KBM-7 (cell line): ENCODE data around the gene SPG7.
"Not testable (repeated sequence)": the region's sequence is repeated elsewhere in the genome, so short reads cannot be mapped to it uniquely, and the experiment has no call there.

Experiments
- DNase-seq: peaks from one replicate; pipeline ENCODE4 v3.0.0-alpha.2; 2015
- in situ Hi-C: fragments of 300-500 bp; cut with MboI; formaldehyde crosslinking; loops from 2 replicates; pipeline ENCODE4 v1.14.3; 2020; ENCODE audit warnings: low sequenced_read_pairs, low pct_unique_long_range_greater_than_20kb, mixed read lengths

SPG7 gene

DNA sequence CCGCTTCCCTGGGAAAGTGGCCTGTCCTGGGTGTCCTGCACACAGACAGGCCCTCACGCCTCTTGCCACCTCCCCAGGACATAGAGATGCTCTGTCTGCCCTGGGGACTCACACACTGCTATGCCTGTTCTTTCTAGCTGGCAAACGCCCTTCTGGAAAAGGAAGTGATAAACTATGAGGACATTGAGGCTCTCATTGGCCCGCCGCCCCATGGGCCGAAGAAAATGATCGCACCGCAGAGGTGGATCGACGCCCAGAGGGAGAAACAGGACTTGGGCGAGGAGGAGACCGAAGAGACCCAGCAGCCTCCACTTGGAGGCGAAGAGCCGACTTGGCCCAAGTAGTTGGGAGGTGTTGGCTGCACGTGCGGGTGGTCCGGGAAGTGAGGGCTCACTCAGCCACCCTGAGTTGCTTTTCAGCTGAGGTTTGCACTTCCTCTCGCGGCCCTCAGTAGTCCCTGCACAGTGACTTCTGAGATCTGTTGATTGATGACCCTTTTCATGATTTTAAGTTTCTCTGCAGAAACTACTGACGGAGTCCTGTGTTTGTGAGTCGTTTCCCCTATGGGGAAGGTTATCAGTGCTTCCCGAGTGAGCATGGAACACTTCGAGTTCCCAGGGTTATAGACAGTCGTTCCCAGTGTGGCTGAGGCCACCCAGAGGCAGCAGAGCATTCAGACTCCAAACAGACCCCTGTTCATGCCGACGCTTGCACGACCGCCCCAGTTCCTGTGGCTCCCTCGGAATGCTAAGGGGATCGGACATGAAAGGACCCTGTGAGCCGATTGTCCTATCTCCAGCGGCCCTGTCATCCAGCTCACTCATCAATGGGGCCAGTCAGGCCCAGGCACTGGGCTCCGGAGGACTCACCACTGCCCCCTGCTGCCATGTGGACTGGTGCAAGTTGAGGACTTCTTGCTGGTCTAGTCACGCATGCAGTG, 48.8 kb downstream of the SPG7 start:
- in situ Hi-C loops, result no loop called here
- peak; percentile 85 for DNase-seq

- in situ Hi-C loops, result no loop called here
- no peak for DNase-seq
Measured at GRCh38 chr16:89557690-89558490, 49.7 kb downstream of the SPG7 start.

- in situ Hi-C loops, result no loop called here
- peak; percentile 95 for DNase-seq
Measured at GRCh38 chr16:89560378-89561141, 52.4 kb downstream of the SPG7 start, which contains the start of gene RPL13. Gene RPL13 (plus strand): TSS chr16:89560682. CDS start chr16:89560960, 278 bp downstream.

DNA sequence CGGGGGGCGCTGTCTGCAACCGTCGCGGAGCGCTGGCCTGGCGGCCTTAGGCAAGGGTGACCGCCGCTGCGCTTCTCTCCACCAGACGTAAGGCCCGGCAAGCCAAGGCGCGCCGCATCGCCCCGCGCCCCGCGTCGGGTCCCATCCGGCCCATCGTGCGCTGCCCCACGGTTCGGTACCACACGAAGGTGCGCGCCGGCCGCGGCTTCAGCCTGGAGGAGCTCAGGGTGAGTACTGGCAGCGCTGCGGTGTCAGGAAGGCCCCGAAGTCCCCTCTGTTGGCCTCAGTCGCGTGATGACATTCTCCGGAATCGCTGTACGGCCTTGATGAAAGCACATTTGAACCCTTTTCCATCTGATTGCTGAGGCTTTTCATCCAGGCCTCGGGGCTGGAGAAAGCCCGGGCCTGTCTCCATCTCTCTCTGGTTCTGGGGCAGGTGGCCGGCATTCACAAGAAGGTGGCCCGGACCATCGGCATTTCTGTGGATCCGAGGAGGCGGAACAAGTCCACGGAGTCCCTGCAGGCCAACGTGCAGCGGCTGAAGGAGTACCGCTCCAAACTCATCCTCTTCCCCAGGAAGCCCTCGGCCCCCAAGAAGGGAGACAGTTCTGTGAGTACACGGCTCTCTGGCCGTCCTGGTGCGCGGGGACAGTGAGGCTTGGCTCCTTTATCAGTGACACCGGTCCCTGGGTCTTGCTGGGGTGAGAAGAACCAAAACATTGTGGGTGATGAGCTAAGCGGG, 53.1 kb downstream of the SPG7 start:
- peak; percentile 14 for DNase-seq
- in situ Hi-C loops, result no loop called here

DNA sequence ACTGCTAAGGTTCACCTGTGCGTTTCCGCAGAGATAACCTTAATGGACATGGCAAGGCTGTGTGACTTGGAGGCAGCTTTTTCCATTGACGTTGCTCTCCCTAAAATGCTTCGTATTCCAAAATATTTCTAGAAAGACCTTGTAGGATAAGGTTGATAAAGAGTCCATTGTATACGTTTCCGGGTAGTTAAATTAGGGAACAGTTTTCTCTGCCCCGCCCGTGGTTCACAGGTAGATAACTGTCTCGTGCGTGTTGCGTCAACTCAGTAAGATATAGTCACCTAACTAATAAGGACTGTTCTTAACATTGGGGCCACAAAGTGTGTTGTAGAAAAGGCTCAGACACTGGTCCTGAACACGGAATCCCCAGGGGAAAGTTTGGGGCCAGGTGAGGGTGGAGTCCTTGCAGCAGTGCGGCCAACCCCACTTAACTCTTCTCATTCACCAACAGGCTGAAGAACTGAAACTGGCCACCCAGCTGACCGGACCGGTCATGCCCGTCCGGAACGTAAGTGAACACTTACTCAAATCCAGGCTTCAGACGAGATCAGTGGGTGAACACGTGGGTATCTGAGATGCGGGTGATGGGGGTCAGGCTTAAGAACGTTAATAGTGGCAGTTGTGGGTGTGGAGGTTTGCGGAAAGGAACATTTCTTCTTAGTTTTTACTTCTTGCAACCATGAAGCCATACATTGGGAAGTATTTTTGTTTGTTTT, 53.8 kb downstream of the SPG7 start:
- in situ Hi-C loops, result no loop called here
- peak; percentile 14 for DNase-seq

DNA sequence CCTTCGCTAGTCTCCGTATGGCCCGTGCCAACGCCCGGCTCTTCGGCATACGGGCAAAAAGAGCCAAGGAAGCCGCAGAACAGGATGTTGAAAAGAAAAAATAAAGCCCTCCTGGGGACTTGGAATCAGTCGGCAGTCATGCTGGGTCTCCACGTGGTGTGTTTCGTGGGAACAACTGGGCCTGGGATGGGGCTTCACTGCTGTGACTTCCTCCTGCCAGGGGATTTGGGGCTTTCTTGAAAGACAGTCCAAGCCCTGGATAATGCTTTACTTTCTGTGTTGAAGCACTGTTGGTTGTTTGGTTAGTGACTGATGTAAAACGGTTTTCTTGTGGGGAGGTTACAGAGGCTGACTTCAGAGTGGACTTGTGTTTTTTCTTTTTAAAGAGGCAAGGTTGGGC, 54.7 kb downstream of the SPG7 start:
- peak; percentile 18 for DNase-seq
- in situ Hi-C loops, result no loop called here

- DNase-seq, result no peak
- in situ Hi-C loops, result no loop called here
Measured at GRCh38 chr16:89563639-89564392, 55.6 kb downstream of the SPG7 start.

DNA sequence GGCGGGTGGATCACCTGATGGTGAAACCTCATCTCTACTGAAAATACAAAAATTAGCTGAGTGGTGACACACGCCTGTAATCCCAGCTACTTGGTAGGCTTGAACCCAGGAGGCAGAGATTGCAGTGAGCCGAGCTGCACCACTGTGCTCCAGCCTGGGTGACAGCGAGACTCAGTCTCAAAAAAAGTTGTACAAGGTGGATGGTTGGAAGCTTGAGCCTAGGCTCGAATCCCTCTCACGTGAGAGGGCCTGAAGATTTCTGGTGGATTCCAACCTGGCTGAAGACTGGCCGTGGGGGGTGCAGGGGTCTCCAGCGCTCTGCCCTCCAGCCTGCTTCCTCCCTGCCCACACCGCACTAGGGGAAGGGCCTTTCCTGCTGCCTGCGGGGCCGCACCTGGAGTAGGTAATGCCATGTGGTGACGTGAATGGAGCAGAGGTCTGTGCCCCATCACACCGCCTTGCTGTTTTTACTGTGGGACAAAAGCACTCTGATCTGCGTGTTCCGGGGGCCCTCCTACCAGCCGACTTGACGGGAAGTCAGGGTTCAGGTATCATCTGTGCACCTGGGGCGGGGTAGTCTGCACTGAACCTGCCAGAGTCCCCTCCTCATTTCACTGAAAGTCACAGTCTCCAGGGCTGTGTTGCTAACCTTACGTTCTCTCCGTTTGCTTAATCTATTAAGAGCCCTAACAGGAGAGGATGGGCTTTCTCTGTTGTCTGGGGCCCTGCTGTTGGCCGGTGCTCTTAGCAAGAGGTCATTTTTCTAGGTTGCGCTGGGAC, 56.5 kb downstream of the SPG7 start:
- DNase-seq, result peak; percentile 47
- in situ Hi-C loops, result no loop called here

DNA sequence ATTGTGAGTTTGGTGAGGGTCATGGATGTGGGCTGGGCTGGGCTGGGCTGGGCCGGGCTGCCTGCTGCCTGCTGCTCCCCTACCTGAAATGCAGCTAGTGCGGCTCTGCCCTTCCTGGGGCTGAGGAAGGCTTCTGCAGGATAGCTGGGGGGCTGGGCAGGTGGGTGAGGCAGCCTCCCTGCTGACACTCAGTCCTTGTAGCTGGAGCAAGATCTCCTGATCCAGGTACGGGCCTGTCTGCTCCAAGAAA, 57.0 kb downstream of the SPG7 start:
- no peak for DNase-seq
- in situ Hi-C loops, result no loop called here

GRCh38 chr16:89565506-89566372, 57.5 kb downstream of the SPG7 start:
- peak; percentile 89 for DNase-seq
- in situ Hi-C loops, result no loop called here

DNA sequence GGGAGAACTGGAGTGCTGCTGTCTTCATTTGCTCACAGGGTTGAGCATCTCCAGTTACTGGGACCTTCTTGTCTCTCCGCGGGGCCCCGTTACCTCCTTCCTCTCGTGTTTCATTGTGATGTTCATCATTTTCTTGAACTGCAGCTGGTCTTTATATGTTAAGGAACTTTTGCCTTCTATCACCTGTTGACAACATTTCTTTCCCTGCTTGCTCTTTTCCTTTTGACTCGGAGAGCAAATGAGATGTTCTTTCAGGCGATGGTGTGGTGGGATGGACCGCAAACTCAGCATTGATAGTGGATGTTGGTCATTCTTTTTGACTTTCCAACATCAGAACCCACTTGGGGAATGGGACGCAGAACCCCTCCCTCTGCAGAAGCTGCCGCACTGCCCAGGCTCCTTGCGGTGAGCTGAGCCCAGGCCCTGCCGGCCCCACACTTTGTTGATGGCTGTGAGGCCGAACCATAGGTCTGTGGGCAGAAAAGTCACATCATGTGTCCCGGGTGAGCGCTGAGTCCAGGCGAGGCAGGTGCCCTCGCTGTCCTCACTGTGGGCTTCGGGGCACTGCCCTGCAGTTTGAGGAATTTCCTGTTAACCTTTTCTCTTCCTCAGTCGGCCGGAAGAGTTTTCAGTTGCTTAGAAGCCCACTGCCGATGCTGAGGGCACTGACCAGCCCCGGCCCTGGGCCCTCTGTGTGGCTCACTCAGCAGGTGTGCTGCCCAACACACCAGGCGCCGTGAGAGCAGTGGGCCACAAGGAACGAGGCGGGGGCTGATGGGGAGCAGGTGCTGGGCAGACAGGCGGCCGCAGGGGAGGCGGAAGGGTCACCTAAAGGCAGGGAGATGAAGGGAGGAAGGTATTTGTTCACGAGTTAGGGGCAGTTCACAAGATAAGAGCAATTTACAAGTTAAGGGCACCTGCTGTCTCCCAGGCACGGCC, 59.7 kb downstream of the SPG7 start:
- in situ Hi-C loops, result no loop called here
- DNase-seq, result no peak

DNA sequence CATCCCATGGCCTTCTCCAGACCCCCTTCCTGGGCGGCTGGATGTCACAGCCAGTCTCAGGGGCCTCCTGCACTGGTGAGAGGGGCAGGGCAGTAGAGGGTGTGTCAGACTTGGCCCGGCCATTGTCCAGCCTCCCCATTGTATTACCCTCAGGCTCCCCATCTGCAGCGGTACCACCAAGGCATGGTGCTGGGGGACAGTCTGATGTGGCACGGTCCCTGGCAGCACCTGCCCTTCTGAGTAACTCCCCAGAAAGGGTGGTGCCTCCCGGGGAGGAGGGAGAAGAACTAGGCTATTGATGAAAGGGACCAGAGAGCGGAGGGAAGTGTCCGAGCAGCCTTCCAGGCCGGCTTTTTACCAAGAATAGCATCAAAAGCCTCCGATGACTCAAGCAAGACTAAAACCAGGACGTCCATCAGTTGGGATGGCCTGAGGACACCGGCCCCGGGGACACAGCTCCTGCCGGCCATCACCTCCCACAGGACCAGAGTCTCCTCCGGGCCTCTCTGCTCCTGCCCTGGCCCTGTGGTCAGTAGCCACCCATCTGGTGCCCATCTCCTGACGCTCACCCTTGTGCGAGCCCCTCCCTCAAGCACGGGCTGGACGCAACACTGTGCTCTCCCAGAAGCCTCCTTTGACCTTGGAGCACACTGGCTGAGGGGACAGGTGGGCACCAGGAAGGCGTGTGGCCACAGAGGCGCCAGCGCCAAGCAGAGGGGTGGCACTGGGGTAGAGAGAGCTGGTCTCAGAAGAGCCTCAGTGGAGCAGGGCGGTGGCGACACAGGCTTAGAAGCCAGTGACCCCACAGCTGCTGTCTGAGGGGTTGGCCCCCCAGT, 61.5 kb downstream of the SPG7 start:
- DNase-seq, result no peak
- in situ Hi-C loops, result no loop called here

DNA sequence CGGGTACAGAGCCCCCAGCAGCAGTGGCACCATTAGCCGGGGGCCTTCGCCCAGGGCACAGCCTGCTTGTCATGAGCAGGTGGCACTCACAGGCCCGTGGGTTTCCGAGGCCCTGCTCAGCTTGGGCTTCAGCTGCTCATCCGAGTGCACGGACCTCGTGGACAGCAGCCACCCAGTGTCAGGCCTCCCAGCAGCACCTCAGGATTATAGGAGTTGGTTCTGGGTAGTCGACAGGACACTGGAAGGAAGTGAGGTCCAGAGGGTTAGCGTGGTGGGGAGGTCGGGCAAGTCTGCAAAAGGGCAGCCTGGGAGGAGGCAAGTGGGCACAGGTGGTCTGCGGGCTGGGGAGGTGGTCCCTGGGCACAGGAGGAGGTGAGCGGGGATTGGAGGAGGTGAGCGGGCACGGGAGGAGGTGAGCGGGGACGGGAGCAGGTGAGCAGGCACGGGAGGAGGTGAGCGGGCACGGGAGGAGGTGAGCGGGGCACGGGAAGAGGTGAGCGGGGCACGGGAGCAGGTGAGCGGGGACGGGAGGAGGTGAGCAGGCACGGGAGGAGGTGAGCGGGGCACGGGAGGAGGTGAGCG, 62.2 kb downstream of the SPG7 start:
- DNase-seq, result no peak
- in situ Hi-C loops, result no loop called here

GRCh38 chr16:89570983-89571598, 62.9 kb downstream of the SPG7 start:
- DNase-seq, in situ Hi-C loops: not testable (repeated sequence)
